HG03571 (cell line): ENCODE results near the gene BRPF3.

Experiments used
- ATAC-seq: cut with Tn5 transposase; IDR thresholded peaks from one replicate; pipeline ENCODE4 v1.9.1; 2021; ENCODE audit not compliant: unreplicated experiment

The BRPF3 gene

GRCh38 chr6:36266913-36267644, 70.5 kb downstream of the BRPF3 start:
- ATAC-seq, result no peak

DNA sequence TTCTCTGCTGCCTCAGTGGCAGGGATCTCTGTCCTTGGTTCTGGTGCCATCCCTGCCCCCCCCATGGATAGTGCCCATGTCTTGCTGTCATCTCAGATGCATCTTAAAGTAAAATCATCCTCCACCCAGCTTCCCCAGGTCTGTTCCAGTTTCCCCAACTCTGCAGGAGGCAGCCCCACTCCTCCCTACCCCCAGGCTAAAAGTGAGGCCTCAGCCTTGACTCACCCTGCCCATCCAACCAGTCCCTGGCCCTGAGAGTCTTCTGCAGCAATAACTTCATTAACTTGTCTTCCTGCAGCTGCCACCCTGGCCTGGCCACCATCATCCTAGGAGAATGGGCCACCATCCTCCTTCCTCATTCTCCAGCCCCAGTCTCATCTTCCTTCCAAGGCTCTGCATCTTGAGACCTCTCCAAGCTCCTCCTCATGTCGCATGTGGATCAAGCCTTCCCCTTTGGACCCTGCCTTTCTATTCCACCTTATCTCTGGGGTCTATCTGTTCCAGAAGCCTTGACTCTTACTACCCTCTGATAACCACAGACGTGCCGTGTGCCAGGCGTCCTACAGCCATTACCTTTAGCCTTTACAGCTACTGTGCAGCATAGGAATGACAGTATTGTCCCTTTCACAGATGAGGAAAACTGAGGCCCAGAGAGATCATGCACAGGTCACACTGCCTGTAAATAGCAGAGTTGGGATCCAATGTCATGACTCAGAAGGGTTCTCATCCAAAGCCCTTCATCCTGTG, 71.4 kb downstream of the BRPF3 start:
- ATAC-seq, result no peak

- no peak for ATAC-seq
Measured at GRCh38 chr6:36268478-36269275, 72.1 kb downstream of the BRPF3 start.

- ATAC-seq, result no peak
Measured at GRCh38 chr6:36269834-36270705, 73.5 kb downstream of the BRPF3 start, which contains the start of gene PNPLA1. Gene PNPLA1 (plus strand): TSS chr6:36270060. CDS start chr6:36270460, 400 bp downstream.

- ATAC-seq, result no peak
Measured at GRCh38 chr6:36272234-36272633, 75.7 kb downstream of the BRPF3 start.

GRCh38 chr6:36273067-36273466, 76.5 kb downstream of the BRPF3 start:
- no peak for ATAC-seq

DNA sequence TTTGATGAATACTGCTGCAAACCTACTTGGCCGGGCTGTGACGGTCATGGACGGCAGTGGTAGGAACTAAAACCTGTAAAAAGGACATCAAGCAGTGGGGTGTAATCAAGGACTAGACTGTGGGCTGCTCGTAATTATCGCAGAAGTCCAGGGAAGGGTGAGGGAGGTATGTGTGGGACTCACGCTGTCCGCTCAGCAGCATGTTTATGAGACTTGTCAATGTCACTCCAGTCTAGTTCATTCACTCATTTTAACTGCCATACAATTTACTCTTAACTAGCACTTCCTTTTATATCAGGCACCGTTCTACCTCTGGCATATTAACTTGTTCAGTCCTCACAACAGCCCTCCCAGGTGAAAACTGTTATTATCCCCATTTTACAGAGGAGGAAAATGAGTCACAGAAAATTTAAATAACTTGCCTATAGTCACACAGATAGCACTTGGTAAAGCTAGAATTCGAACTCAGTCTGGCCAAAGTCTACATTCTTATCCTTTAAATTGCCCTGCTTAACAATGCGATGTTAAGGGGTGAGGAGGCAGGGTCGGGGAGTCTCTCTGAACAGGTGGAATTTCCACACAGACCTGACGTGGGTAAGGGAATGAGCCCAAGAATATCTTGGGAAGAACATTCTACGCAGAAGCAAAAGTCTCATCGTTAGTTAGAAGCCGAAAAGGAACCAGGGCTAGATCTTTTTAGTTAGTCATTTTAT, 77.4 kb downstream of the BRPF3 start:
- ATAC-seq, result no peak

GRCh38 chr6:36276581-36277536, 80.3 kb downstream of the BRPF3 start:
- no peak for ATAC-seq

GRCh38 chr6:36277946-36278470, 81.5 kb downstream of the BRPF3 start:
- no peak for ATAC-seq

DNA sequence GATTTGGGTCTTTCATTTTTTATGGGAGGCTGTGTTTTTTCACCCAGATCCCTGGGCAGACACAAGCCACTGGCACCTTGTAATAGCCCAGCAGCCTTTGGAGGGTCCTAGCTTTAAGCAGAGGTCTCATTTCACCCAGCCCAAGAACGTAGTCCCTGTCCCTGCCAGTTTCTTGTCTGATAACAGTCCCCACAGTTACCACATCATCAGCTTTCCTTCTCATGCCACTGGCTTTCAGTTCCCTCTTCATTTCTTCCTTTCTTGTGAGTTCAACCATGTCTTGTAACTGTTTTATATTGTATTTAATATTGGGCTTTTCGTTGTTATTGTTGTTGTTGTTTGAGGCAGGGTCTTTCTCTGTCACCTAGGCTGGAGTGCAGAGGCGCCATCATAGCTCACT, 83.9 kb downstream of the BRPF3 start:
- ATAC-seq, result no peak

GRCh38 chr6:36280983-36281382, 84.4 kb downstream of the BRPF3 start:
- no peak for ATAC-seq
